HG03571 (cell line): ENCODE data around the gene CRK.
"Not testable (repeated sequence)": the region's sequence is repeated elsewhere in the genome, so short reads cannot be mapped to it uniquely, and the experiment has no call there.

Experiments used
- ATAC-seq: cut with Tn5 transposase; IDR thresholded peaks from one replicate; pipeline ENCODE4 v1.9.1; 2021; ENCODE audit not compliant: unreplicated experiment

The CRK gene

GRCh38 chr17:1391577-1391976, 64.5 kb downstream of the CRK start:
- ATAC-seq, result no peak

GRCh38 chr17:1390432-1391367, 65.3 kb downstream of the CRK start:
- ATAC-seq, result no peak

GRCh38 chr17:1387490-1388227, 68.4 kb downstream of the CRK start:
- not testable (repeated sequence) for ATAC-seq

- not testable (repeated sequence) for ATAC-seq
Measured at GRCh38 chr17:1386675-1387190, 69.3 kb downstream of the CRK start.

GRCh38 chr17:1386265-1386664, 69.8 kb downstream of the CRK start:
- ATAC-seq, result no peak

GRCh38 chr17:1385861-1386260, 70.2 kb downstream of the CRK start:
- ATAC-seq, result no peak

GRCh38 chr17:1384905-1385435, 71.1 kb downstream of the CRK start:
- no peak for ATAC-seq

- no peak for ATAC-seq
Measured at GRCh38 chr17:1379930-1380313, 76.1 kb downstream of the CRK start.

GRCh38 chr17:1379208-1379929, 76.7 kb downstream of the CRK start:
- ATAC-seq, result no peak

GRCh38 chr17:1378476-1378860, 77.6 kb downstream of the CRK start:
- ATAC-seq, result not testable (repeated sequence)

- ATAC-seq, result no peak
Measured at GRCh38 chr17:1377334-1377733, 78.7 kb downstream of the CRK start.

- ATAC-seq, result no peak
Measured at GRCh38 chr17:1376061-1376460, 80.0 kb downstream of the CRK start.

GRCh38 chr17:1375615-1376014, 80.4 kb downstream of the CRK start:
- ATAC-seq, result no peak

GRCh38 chr17:1374431-1375177, 81.4 kb downstream of the CRK start:
- ATAC-seq, result no peak

- no peak for ATAC-seq
Measured at GRCh38 chr17:1373707-1374237, 82.3 kb downstream of the CRK start.

GRCh38 chr17:1372618-1373017, 83.4 kb downstream of the CRK start:
- ATAC-seq, result no peak

- ATAC-seq, result no peak
Measured at GRCh38 chr17:1371893-1372590, 84.0 kb downstream of the CRK start.
